KOPT-K1 (cell line): ENCODE measurements around the gene HMX2.
"Not testable (repeated sequence)": the region's sequence is repeated elsewhere in the genome, so short reads cannot be mapped to it uniquely, and the experiment has no call there.

Source experiments
- H3K27ac ChIP-seq: fragments of 200-600 bp; sonication (generic); 2 replicates; pipeline ENCODE4 v1.5.1; 2016; ENCODE audit warnings: antibody characterized with exemption, mild to moderate bottlenecking, low read depth, low read length; ENCODE audit not compliant: poor library complexity, severe bottlenecking
- H3K36me3 ChIP-seq: fragments of 200-600 bp; sonication (generic); 2 replicates; pipeline ENCODE4 v1.5.1; 2017; ENCODE audit warnings: antibody characterized with exemption, mild to moderate bottlenecking, low read length, moderate library complexity; ENCODE audit not compliant: insufficient read depth
- H3K9me3 ChIP-seq: fragments of 200-600 bp; sonication (generic); 2 replicates; pipeline ENCODE4 v1.5.1; 2017; ENCODE audit warnings: antibody characterized with exemption, low read length, mild to moderate bottlenecking; ENCODE audit not compliant: insufficient read depth, poor library complexity, severe bottlenecking

The HMX2 gene

GRCh38 chr10:123154711-123155505 is 7.0 kb downstream of the HMX2 start:
- Histone ChIP-seq H3K9me3 (peaks cover 8% of the 10 kb centered on the region), H3K27ac (peak overlapping the region; percentile 97), H3K36me3 (peaks cover 52% of the 10 kb centered on the region)

GRCh38 chr10:123156078-123156477 is 8.1 kb downstream of the HMX2 start:
- no peak overlapping the region for H3K27ac ChIP-seq
- H3K36me3 ChIP-seq: peaks cover 59% of the 10 kb centered on the region

DNA sequence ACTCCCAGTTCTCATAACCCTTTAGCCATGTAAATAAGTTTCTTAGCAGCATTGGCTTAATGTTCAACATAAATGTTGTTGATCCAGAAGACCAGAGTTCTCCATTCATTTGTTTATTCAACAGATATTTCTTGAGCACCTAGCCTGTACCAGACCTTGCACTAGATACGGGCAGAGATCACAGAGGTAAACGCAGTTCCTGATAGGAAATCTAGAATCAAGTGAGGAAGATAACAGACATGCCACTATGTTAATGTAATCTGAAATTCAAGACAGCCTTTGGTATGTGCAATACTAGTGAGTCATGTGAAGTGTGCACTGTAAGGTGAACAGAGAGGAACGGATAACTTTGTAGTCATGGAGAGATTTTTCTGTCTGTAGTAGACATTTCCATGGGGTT is 9.3 kb downstream of the HMX2 start:
- no peaks in the 10 kb centered on the region for H3K9me3 ChIP-seq
- no peak overlapping the region for H3K27ac ChIP-seq
- H3K36me3 ChIP-seq: peaks cover 70% of the 10 kb centered on the region

More at GRCh38 chr10:123156078-123156477, 8.1 kb downstream of the HMX2 start:
- H3K9me3 ChIP-seq: no peaks in the 10 kb centered on the region

DNA sequence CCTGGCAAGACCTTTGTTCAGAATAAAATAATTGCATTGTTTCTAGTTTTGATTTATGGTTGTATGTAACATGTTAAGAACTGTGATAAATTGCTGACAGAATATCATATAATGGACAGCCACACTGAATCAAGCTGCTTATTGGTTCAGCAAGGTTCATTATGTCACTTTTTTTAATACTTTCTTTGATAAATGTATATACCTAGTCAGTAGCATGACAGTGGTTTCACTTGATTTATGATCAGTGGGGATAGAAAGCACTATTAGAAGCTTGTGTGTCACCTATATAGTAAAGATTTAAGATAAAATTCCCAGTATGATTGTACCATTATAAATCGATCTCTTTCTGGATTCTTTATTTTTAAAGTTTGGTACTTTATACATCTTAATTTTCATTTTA is 10.7 kb downstream of the HMX2 start:
- no peak overlapping the region for H3K27ac ChIP-seq
- peaks cover 85% of the 10 kb centered on the region for H3K36me3 ChIP-seq
- H3K9me3 ChIP-seq: no peaks in the 10 kb centered on the region

DNA sequence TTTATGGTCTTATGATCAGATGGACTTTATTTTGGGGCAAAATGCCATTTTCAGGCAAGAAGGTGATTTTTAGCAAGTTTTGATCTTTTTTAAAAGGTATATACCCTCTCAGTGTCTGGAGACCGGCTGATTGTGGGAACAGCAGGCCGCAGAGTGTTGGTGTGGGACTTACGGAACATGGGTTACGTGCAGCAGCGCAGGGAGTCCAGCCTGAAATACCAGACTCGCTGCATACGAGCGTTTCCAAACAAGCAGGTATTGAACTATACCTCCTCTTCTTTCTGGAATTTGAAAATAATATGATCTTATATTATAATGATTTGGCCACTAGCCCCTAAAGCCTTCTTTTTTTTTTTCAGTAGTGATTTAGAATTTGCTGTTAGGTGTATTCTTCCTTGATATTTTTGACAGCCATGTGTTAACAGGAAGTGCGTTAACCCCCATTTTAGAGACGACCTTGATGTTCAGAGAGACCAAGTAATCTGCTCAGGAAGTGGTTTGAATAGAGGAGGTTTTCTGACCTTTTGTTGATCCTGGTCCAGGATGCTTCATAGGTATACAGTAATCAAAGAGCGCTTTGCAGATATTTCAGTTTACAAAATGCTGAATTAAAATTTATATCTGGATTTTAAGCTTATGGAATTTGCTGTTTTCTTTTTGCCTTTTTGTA is 12.5 kb downstream of the HMX2 start:
- Histone ChIP-seq H3K36me3 (peaks cover 95% of the 10 kb centered on the region), H3K27ac (peak overlapping the region; percentile 34), H3K9me3 (no peaks in the 10 kb centered on the region)

DNA sequence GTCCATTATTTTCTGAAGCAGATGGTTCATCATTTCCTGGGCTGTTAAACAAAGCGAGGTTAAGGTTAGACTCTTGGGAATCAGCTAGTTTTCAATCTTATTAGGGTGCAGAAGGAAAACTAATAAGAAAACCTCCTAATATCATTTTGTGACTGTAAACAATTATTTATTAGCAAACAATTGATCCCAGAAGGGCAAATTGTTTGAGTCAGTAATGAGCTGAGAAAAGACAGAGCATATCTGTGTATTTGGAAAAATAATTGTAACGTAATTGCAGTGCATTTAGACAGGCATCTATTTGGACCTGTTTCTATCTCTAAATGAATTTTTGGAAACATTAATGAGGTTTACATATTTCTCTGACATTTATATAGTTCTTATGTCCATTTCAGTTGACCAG is 16.4 kb downstream of the HMX2 start:
- Histone ChIP-seq H3K36me3 (peaks cover 95% of the 10 kb centered on the region), H3K9me3 (no peaks in the 10 kb centered on the region), H3K27ac (no peak overlapping the region)

- Histone ChIP-seq H3K36me3 (peaks cover 99% of the 10 kb centered on the region), H3K27ac (no peak overlapping the region), H3K9me3 (no peaks in the 10 kb centered on the region)
These were observed 17.6 kb downstream of the HMX2 start for GRCh38 chr10:123165445-123166072.

GRCh38 chr10:123166618-123167017 is 18.7 kb downstream of the HMX2 start:
- no peaks in the 10 kb centered on the region for H3K9me3 ChIP-seq
- H3K27ac ChIP-seq: no peak overlapping the region
- H3K36me3 ChIP-seq: peaks cover 99% of the 10 kb centered on the region

DNA sequence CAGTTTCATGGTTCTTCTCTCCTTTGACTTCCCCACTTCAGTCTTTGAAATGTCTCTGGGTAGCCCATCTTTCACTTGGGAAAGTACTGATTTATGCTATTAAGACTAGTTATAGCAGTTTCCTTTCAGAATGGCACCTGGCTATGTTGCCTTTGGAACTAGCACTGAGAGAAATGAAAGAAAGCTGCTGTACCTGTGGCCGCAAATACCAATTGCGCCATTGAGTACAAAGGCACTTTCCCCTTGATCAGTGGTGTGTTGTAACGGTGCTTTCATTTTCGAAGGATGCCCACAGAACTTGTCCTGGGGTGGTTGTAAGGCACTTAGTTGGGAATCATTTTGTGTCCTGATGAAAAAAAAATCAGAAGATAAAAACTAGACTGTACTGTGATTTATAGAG is 23.0 kb downstream of the HMX2 start:
- Histone ChIP-seq H3K36me3 (peaks cover 95% of the 10 kb centered on the region), H3K9me3 (no peaks in the 10 kb centered on the region), H3K27ac (no peak overlapping the region)

GRCh38 chr10:123171616-123172015 is 23.7 kb downstream of the HMX2 start:
- not testable (repeated sequence) for H3K27ac ChIP-seq, H3K9me3 ChIP-seq
- H3K36me3 ChIP-seq: peaks cover 95% of the 10 kb centered on the region

DNA sequence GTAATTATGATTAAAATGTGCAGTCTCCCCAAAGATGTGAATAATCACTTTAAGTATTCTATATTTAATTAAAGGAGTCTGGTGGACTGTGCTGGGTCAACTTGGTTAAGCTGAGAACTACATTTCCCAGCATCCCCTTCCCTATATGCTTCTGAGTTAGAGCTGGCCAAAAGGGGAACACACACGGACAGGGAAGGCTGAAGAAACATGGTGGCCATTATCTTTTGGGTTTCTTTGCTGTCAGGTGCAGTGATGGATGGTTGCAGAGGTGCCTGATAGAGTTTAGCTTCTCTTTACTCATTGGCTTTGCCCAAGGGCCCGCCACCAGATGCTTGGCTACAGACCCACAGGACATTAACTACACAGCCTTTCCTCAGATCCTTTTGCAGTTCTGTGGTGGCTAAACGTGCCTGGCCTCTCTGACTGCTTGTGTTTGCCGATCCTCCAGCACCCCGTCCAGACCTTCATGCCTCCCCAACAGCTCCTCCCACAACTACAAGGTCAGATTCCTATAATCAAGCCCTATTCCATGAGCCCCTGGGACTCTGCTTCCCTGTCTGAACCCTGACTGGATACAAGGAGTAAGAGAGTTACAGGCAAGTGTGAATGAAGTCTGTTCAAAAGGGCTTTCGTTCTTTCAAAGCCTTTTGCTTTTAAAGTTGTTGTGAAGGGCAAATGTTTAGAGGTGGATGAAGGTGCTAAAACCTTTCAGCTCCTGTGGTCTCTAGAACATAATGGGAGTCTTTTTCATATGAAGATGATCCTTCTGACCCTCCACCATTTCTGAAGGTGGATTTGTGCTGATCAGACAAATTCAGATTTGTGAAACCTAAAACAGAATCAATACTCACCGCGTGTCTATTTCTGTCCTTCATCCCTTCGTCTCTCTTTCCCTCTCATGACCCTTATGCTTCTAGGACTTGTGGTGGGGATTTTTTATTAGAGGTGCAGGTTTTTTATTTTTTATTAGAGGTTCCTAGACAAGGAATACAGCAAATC is 27.8 kb downstream of the HMX2 start:
- peaks cover 13% of the 10 kb centered on the region for H3K9me3 ChIP-seq
- H3K36me3 ChIP-seq: peaks cover 81% of the 10 kb centered on the region
- no peak overlapping the region for H3K27ac ChIP-seq

DNA sequence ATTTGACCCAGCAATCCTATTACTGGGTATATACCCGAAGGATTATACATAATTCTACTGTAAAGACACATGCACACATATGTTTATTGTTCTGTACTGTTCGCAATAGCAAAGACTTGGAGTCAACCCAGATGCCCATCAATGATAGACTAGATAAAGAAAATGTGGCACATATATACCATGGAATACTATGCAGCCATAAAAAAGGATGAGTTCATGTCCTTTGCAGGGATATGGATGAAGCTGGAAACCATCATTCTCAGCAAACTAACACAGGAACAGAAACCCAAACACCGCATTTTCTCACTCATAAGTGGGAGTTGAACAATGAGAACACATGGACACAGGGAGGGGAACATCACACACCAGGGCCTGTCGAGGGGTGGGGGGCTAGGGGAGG is 30.5 kb downstream of the HMX2 start:
- not testable (repeated sequence) for H3K27ac ChIP-seq
- H3K9me3 ChIP-seq: peaks cover 30% of the 10 kb centered on the region
- peaks cover 69% of the 10 kb centered on the region for H3K36me3 ChIP-seq

GRCh38 chr10:123180101-123181090 is 32.5 kb downstream of the HMX2 start:
- Histone ChIP-seq H3K27ac (no peak overlapping the region), H3K36me3 (peaks cover 66% of the 10 kb centered on the region), H3K9me3 (peaks cover 50% of the 10 kb centered on the region)

GRCh38 chr10:123183724-123184123 is 35.8 kb downstream of the HMX2 start:
- Histone ChIP-seq H3K36me3 (peaks cover 54% of the 10 kb centered on the region), H3K27ac (no peak overlapping the region), H3K9me3 (peaks cover 48% of the 10 kb centered on the region)
